HepG2 (cell line): ENCODE data around the gene CASP5. TPM values are rescaled to one million over a fixed set of nuclear protein-coding genes. Genes with fewer than 3 reads are reported as not detected.
A peak's percentile ranks its signal among the peaks of the same experiment; 100 is the strongest.

Source experiments
- ARNT2 ChIP-seq: sonication (generic); formaldehyde crosslinking; IDR thresholded peaks from 2 replicates; pipeline ENCODE4 v1.8.0; 2022; ENCODE audit warnings: mild to moderate bottlenecking, low read depth, missing genetic modification reagents, moderate library complexity
- BRD4 ChIP-seq: sonication (generic); formaldehyde crosslinking; IDR thresholded peaks from 2 replicates; pipeline ENCODE4 v1.4.0; 2020; ENCODE audit warnings: missing genetic modification reagents
- CREBL2 ChIP-seq: sonication (generic); formaldehyde crosslinking; IDR thresholded peaks from 2 replicates; pipeline ENCODE4 v1.8.1; 2023; ENCODE audit warnings: missing genetic modification reagents, mild to moderate bottlenecking, borderline replicate concordance
- ETS1 ChIP-seq: sonication (generic); formaldehyde crosslinking; IDR thresholded peaks from 2 replicates; pipeline ENCODE4 v1.4.0; 2020; ENCODE audit warnings: missing genetic modification reagents
- KDM6A ChIP-seq: IDR thresholded peaks from 2 replicates; pipeline ENCODE4 v1.6.1; 2016; ENCODE audit warnings: low read depth
- MYC ChIP-seq: sonication (generic); formaldehyde crosslinking; IDR thresholded peaks from 2 replicates; pipeline ENCODE4 v1.9.0; 2021; ENCODE audit warnings: missing genetic modification reagents, borderline replicate concordance
- NFE2 ChIP-seq: sonication (generic); formaldehyde crosslinking; IDR thresholded peaks from 2 replicates; pipeline ENCODE4 v1.4.0; 2020; ENCODE audit warnings: missing genetic modification reagents
- NR2F2 ChIP-seq: IDR thresholded peaks from 2 replicates; pipeline ENCODE4 v1.6.1; 2012; ENCODE audit warnings: low read depth, inconsistent platforms, borderline replicate concordance
- PAXIP1 ChIP-seq: sonication (generic); formaldehyde crosslinking; conservative IDR thresholded peaks from 2 replicates; pipeline ENCODE4 v1.4.0; 2020; ENCODE audit warnings: mild to moderate bottlenecking, missing genetic modification reagents, moderate library complexity
- SMAD3 ChIP-seq: sonication (generic); formaldehyde crosslinking; IDR thresholded peaks from 2 replicates; pipeline ENCODE4 v1.4.0; 2020; ENCODE audit warnings: missing genetic modification reagents
- SRY ChIP-seq: sonication (generic); formaldehyde crosslinking; IDR thresholded peaks from 2 replicates; pipeline ENCODE4 v1.8.0; 2022; ENCODE audit warnings: mild to moderate bottlenecking, missing genetic modification reagents
- TFAP4 ChIP-seq: sonication (generic); IDR thresholded peaks from 2 replicates; pipeline ENCODE4 v1.6.1; 2016; ENCODE audit warnings: low read depth, borderline replicate concordance
- THAP8 ChIP-seq: sonication (generic); formaldehyde crosslinking; IDR thresholded peaks from 2 replicates; pipeline ENCODE4 v1.5.1; 2020; ENCODE audit warnings: missing genetic modification reagents, mild to moderate bottlenecking, borderline replicate concordance
- ZFP91 ChIP-seq: sonication (generic); formaldehyde crosslinking; IDR thresholded peaks from 2 replicates; pipeline ENCODE4 v1.9.0; 2022; ENCODE audit warnings: missing genetic modification reagents, mild to moderate bottlenecking, borderline replicate concordance
- ZGPAT ChIP-seq: IDR thresholded peaks from 2 replicates; pipeline ENCODE4 v1.6.1; 2016; ENCODE audit warnings: mild to moderate bottlenecking
- ZNF547 ChIP-seq: sonication (generic); formaldehyde crosslinking; IDR thresholded peaks from 2 replicates; pipeline ENCODE4 v1.5.1; 2020; ENCODE audit warnings: mild to moderate bottlenecking, missing genetic modification reagents
- polyA plus RNA-seq, 8 experiments: library from polyadenylated mRNA; depleted of rRNA in 3 of 8; stranded (reverse) in 7 of 8; unstranded in 1 of 8; fragments of >200 nt; fragmentation: Illumina TruSeq in 4 of 8; extraction: Trizol in 4 of 8; gene quantifications; 2 replicates each; pipeline versions ENCODE4 v1.2.1 to v1.2.3, GENCODE V29; 2011 to 2016; ENCODE audit warnings: low read depth in 4 of 8, missing spikeins in 1 of 8, mixed read lengths in 1 of 8; ENCODE audit not compliant: insufficient read depth in 1 of 8
- total RNA-seq, 5 experiments: library from RNA; depleted of rRNA; stranded (reverse); fragments of >200 nt; fragmentation: Illumina TruSeq; extraction: Trizol; gene quantifications; 2 replicates each; pipeline ENCODE4 v1.2.3, GENCODE V29; 2016; ENCODE audit warnings: low read depth in 1 of 5
- TF ChIP-seq, protein P1 (sequence below): sonication (generic); formaldehyde crosslinking; IDR thresholded peaks from 2 replicates; pipeline ENCODE4 v1.8.0; 2022; ENCODE audit warnings: mild to moderate bottlenecking, missing genetic modification reagents; ENCODE audit not compliant: insufficient replicate concordance

CASP5 gene
- total and polyA plus RNA-seq, 2 of the 13 experiments (the other 11 are each of a cell fraction or from before 2014, with no cell fraction given): not detected

DNA sequence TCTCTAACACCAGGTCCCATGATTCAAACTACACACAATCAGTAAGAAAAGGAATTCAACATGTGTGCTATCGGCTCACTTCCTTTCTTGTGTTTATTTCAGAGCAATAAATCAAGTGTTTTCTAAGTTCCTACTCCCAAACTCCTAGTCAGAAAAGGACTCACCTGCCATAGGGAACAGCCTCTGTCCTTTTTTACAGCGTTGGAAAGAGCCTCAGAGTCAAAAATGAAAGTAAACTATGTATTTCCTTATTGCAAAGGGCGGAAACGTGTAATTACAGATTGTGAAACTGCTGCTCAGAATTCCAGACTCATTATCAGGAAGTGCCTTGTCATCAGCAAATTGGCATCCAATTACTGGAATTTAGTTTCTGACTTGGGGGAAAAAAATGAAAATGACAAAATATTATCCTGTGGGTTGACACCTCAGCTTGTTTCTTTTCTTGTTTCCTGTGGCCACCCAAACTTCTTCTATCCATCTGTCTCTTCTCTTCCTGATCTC lies 54.6 kb downstream of the CASP5 start, which contains the start of gene CASP4 (continued):
- TF ChIP-seq ZFP91 (CRISPR knock-in tag): no peak
- no peak for TF ChIP-seq ARNT2 (CRISPR knock-in tag)
- no peak for TF ChIP-seq KDM6A (CRISPR knock-in tag)
- TF ChIP-seq THAP8 (CRISPR knock-in tag): no peak
- TF ChIP-seq NR2F2: no peak
- no peak for TF ChIP-seq NFE2 (CRISPR knock-in tag)
- no peak for TF ChIP-seq MYC (CRISPR knock-in tag)
- TF ChIP-seq SMAD3 (CRISPR knock-in tag): no peak
- TF ChIP-seq BRD4: no peak
- TF ChIP-seq ZGPAT (CRISPR knock-in tag): peak; percentile 63; the same call in 1 of the 2 replicates
- no peak for TF ChIP-seq ETS1 (CRISPR knock-in tag)
- no peak for TF ChIP-seq TFAP4
- no peak for TF ChIP-seq CREBL2 (CRISPR knock-in tag)
- TF ChIP-seq, protein P1, sequence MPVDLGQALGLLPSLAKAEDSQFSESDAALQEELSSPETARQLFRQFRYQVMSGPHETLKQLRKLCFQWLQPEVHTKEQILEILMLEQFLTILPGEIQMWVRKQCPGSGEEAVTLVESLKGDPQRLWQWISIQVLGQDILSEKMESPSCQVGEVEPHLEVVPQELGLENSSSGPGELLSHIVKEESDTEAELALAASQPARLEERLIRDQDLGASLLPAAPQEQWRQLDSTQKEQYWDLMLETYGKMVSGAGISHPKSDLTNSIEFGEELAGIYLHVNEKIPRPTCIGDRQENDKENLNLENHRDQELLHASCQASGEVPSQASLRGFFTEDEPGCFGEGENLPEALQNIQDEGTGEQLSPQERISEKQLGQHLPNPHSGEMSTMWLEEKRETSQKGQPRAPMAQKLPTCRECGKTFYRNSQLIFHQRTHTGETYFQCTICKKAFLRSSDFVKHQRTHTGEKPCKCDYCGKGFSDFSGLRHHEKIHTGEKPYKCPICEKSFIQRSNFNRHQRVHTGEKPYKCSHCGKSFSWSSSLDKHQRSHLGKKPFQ (CRISPR knock-in tag): no peak
- no peak for TF ChIP-seq ZNF547 (CRISPR knock-in tag)
- TF ChIP-seq SRY (CRISPR knock-in tag): no peak
- TF ChIP-seq PAXIP1 (CRISPR knock-in tag): 0 out of 2 replicates have a peak, but pooled peaks have one; percentile 14
